ENCODE data around the gene ZDHHC9.

- no peak for TF ChIP-seq GATA2 (IDR thresholded peaks at IDR 0.05; ENCODE audit: low read depth, low read length)
- no peak for TF ChIP-seq GATA3 (IDR thresholded peaks at IDR 0.05; ENCODE audit: low read depth, low read length)
These were observed 3.0 kb upstream of the ZDHHC9 start for GRCh38 chrX:129846716-129847115.
